ENCODE results near the gene EIF4G2. TPM values are rescaled to one million over a fixed set of nuclear protein-coding genes. Genes with fewer than 3 reads are reported as not detected.
A peak's percentile ranks its signal among the peaks of the same experiment; 100 is the strongest.

EIF4G2 gene
- total and polyA plus RNA-seq, 2 of the 8 experiments (the other 6 are each of a cell fraction or from before 2014, with no cell fraction given), result 438 to 964 TPM

GRCh38 chr11:10750838-10751580 is 57.7 kb downstream of the EIF4G2 start, which contains the start of gene CTR9 (continued):
- no peak for TF ChIP-seq CHD7 (IDR thresholded peaks at IDR 0.05; ENCODE audit: insufficient replicate concordance, low read length)
- peak; percentile 97 for TF ChIP-seq GABPA (IDR thresholded peaks at IDR 0.05; ENCODE audit: borderline replicate concordance, insufficient read depth, low read length)
- TF ChIP-seq RXRA (IDR thresholded peaks at IDR 0.05; ENCODE audit: insufficient read depth, low read depth, low read length), result no peak
- peak; percentile 78; the same call in 1 of the 2 replicates for TF ChIP-seq POLR2AphosphoS5 (IDR thresholded peaks at IDR 0.05; ENCODE audit: low read depth, low read length)
- TF ChIP-seq HDAC6 (IDR thresholded peaks at IDR 0.05; ENCODE audit: low read depth, low read length), result no peak
- no peak for TF ChIP-seq USF2 (IDR thresholded peaks at IDR 0.05; ENCODE audit: low read length)
- no peak for TF ChIP-seq SIX5 (IDR thresholded peaks at IDR 0.05; ENCODE audit: low read depth, low read length)
- TF ChIP-seq SP4 (IDR thresholded peaks at IDR 0.05; ENCODE audit: low read length), result peak; percentile 69; the same call in 1 of the 2 replicates
- no peak for TF ChIP-seq POU5F1 (IDR thresholded peaks at IDR 0.05; ENCODE audit: low read depth, low read length)

Data from H1 (cell line).